Ishikawa (cell line): ENCODE results near the gene SRSF7.

Experiments
- EGR1 ChIP-seq: IDR thresholded peaks from 2 replicates; pipeline ENCODE4 v1.6.1; 2012
- EP300 ChIP-seq: IDR thresholded peaks from 2 replicates; pipeline ENCODE4 v1.6.1; 2012; ENCODE audit warnings: borderline replicate concordance

GRCh38 chr2:38793511-38793910 lies 42.4 kb upstream of the SRSF7 start:
- TF ChIP-seq EGR1 = no peak
- no peak for TF ChIP-seq EP300
